Measurements from ENCODE around the gene PODXL2. TPM values are rescaled to one million over a fixed set of nuclear protein-coding genes. Genes with fewer than 3 reads are reported as not detected.

The PODXL2 gene
- total RNA-seq, 1 experiment from 2014 or later, result 5.7 TPM

DNA sequence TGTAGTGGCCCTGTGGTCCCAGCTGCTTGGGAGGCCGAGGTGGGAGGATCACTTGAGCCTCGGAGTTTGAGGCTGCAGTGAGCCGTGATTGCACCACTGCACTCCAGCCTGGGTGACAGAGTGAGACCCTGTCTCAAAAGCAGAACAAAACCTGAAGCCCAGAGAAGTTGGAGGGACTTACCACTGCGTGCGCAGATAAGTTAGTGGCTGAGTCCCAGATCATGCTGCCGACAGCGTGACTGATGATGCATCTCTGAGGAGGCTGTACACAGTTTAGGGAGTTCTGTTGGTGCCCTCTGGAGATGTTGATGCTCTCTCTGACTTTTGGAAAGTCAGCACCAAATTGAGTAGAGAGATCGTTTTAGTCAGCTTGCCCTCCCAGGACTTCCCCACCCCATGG, 27.9 kb downstream of the PODXL2 start (continued):
- TF ChIP-seq, protein P1, sequence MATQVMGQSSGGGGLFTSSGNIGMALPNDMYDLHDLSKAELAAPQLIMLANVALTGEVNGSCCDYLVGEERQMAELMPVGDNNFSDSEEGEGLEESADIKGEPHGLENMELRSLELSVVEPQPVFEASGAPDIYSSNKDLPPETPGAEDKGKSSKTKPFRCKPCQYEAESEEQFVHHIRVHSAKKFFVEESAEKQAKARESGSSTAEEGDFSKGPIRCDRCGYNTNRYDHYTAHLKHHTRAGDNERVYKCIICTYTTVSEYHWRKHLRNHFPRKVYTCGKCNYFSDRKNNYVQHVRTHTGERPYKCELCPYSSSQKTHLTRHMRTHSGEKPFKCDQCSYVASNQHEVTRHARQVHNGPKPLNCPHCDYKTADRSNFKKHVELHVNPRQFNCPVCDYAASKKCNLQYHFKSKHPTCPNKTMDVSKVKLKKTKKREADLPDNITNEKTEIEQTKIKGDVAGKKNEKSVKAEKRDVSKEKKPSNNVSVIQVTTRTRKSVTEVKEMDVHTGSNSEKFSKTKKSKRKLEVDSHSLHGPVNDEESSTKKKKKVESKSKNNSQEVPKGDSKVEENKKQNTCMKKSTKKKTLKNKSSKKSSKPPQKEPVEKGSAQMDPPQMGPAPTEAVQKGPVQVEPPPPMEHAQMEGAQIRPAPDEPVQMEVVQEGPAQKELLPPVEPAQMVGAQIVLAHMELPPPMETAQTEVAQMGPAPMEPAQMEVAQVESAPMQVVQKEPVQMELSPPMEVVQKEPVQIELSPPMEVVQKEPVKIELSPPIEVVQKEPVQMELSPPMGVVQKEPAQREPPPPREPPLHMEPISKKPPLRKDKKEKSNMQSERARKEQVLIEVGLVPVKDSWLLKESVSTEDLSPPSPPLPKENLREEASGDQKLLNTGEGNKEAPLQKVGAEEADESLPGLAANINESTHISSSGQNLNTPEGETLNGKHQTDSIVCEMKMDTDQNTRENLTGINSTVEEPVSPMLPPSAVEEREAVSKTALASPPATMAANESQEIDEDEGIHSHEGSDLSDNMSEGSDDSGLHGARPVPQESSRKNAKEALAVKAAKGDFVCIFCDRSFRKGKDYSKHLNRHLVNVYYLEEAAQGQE (IDR thresholded peaks at IDR 0.05; ENCODE audit: low read depth), result no peak
- TF ChIP-seq POLR2A (IDR thresholded peaks at IDR 0.05; ENCODE audit: borderline replicate concordance, extremely low read depth, insufficient read depth, insufficient read length), result no peak
- no peak for TF ChIP-seq RAD21 (IDR thresholded peaks at IDR 0.05; ENCODE audit: low read depth)
- TF ChIP-seq YY1 (IDR thresholded peaks at IDR 0.05; ENCODE audit: extremely low read depth, insufficient replicate concordance, low read depth, low read length), result no peak
- TF ChIP-seq EZH2phosphoT487 (IDR thresholded peaks at IDR 0.05; ENCODE audit: borderline replicate concordance), result no peak
- TF ChIP-seq ELF1 (IDR thresholded peaks at IDR 0.05; ENCODE audit: borderline replicate concordance, low read depth), result no peak

DNA sequence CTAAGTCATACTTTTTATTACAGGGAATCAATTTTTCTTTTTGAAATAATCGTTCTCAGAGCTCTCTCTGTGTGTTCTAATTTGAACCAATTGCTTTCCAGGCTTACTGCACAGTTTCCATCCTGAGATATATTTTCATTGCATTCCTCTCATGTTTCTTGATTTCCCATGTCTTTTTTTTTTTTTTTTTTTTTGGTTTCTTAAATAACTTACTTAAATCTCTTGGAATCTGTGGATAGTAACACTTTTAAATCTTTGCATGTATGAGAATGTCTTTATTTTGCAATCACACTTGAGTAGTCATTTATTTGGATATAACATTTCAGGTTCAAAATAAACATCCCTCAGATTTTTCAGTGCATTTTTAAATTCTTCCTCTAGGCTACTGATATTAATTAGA, 29.2 kb downstream of the PODXL2 start:
- Histone ChIP-seq H4K20me1 (ENCODE audit: insufficient read depth) (no peaks in the 10 kb centered on the region), H3K9ac (ENCODE audit: low read length) (no peak overlapping the region), H3K27ac (ENCODE audit: low read depth, low read length) (no peak overlapping the region), H3K4me3 (replicated peaks in 1 of 2; ENCODE audit: low read depth in 1 of 2, low read length in 2 of 2) (no peak overlapping the region), H2AFZ (ENCODE audit: low read depth, low read length, poor library complexity, severe bottlenecking) (no peak overlapping the region), H3K4me2 (ENCODE audit: low read length) (no peak overlapping the region), H3K9me2 (ENCODE audit: insufficient read depth) (no peaks in the 10 kb centered on the region), H3K36me3 (ENCODE audit: control insufficient read depth in 1 of 2, insufficient read depth in 2 of 2, low read length in 2 of 2) (no peaks in the 10 kb centered on the region), H3K79me2 (ENCODE audit: insufficient read depth, low read length) (no peaks in the 10 kb centered on the region), H3K27me3 (ENCODE audit: insufficient read depth, low read length) (no peaks in the 10 kb centered on the region), H3K9me3 (ENCODE audit: control insufficient read depth in 1 of 2, insufficient read depth in 1 of 2, low read depth in 1 of 2, low read length in 2 of 2) (no peaks in the 10 kb centered on the region), H3K4me1 (ENCODE audit: control insufficient read depth in 1 of 2, insufficient read depth in 2 of 2, low read length in 2 of 2) (peaks cover 3 to 15% of the 10 kb centered on the region in 2 experiments)
- RAD21 ChIA-PET (ENCODE audit: low non-redundant PET in 1 of 2, low total read pairs in 2 of 2, uncharacterized antibody in 2 of 2, unreplicated experiment in 2 of 2), result no interaction called here
- ATAC-seq (no peak), DNase-seq (ENCODE audit: low read depth, low spot score) (no peak)
- intact Hi-C loops (cut with micrococcal nuclease), result loop anchor here (10.0 kb wide), 1 partner anchor 407 kb away; no protein-coding TSS in a partner anchor
- CTCF ChIA-PET, result interaction anchor here (1.2 kb wide), 1 partner anchor 476 kb away, joined by 3 read pairs; no protein-coding TSS in a partner anchor
- no peak for TF ChIP-seq CBX3 (IDR thresholded peaks at IDR 0.05; ENCODE audit: low read depth)
- TF ChIP-seq EZH2 (IDR thresholded peaks at IDR 0.05), result no peak
- no peak for TF ChIP-seq POLR2AphosphoS5 (IDR thresholded peaks at IDR 0.05; ENCODE audit: low read depth, low read length)
- no peak for TF ChIP-seq EGR1 (IDR thresholded peaks at IDR 0.05; ENCODE audit: low read depth)
- TF ChIP-seq SP1 (IDR thresholded peaks at IDR 0.05; ENCODE audit: low read depth), result no peak
- TF ChIP-seq, protein P1 (IDR thresholded peaks at IDR 0.05; ENCODE audit: low read depth), result no peak
- TF ChIP-seq, protein P2, sequence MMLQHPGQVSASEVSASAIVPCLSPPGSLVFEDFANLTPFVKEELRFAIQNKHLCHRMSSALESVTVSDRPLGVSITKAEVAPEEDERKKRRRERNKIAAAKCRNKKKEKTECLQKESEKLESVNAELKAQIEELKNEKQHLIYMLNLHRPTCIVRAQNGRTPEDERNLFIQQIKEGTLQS (IDR thresholded peaks at IDR 0.05), result no peak
- TF ChIP-seq JUND (IDR thresholded peaks at IDR 0.05), result no peak
- no peak for TF ChIP-seq TCF7L2 (IDR thresholded peaks at IDR 0.05; ENCODE audit: borderline replicate concordance, extremely low read depth, insufficient read depth, insufficient read length)
- TF ChIP-seq EZH2phosphoT487 (IDR thresholded peaks at IDR 0.05; ENCODE audit: borderline replicate concordance), result no peak
- no peak for TF ChIP-seq ELF1 (IDR thresholded peaks at IDR 0.05; ENCODE audit: borderline replicate concordance, low read depth)
- TF ChIP-seq YY1 (IDR thresholded peaks at IDR 0.05; ENCODE audit: extremely low read depth, insufficient replicate concordance, low read depth, low read length), result no peak
- TF ChIP-seq CEBPB (IDR thresholded peaks at IDR 0.05; ENCODE audit: low read depth), result no peak
- TF ChIP-seq FOSL1 (IDR thresholded peaks at IDR 0.05; ENCODE audit: low read depth), result no peak
- no TSS peak for BruUV-seq (replicated peaks)
- POLR2A ChIA-PET, result no interaction called here
